ENCODE results near the gene MGAT1.

The MGAT1 gene

DNA sequence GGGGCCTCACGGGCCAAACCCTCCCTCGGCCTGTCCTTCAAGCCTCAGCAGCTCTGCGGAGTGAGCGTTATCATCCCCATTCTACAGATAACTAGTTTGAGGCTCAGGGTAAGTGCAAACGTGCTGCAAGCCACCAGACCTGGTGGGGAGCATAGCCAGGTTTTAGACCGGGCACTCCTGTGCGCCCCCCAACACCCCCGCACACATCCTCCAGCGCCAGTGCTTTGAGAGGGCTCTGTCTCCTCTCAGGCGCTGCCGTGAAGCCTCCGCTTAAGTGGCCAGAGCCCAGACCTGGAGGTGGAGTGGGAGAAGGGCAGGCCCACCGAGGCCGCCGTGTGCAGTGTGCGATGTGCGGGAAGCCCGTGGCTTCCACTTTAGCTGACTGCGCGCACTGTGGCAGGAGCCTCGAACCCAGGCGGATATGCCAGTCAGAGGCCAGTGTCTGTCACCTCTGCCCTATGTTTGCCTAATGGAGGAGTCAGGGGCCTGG, 1.6 kb upstream of the MGAT1 start:
- H3K4me3 ChIP-seq (ENCODE audit: control insufficient read depth, low read depth, low read length) = no peak overlapping the region
- no peak for DNase-seq (ENCODE audit: low read depth)
- TF ChIP-seq, protein P1, sequence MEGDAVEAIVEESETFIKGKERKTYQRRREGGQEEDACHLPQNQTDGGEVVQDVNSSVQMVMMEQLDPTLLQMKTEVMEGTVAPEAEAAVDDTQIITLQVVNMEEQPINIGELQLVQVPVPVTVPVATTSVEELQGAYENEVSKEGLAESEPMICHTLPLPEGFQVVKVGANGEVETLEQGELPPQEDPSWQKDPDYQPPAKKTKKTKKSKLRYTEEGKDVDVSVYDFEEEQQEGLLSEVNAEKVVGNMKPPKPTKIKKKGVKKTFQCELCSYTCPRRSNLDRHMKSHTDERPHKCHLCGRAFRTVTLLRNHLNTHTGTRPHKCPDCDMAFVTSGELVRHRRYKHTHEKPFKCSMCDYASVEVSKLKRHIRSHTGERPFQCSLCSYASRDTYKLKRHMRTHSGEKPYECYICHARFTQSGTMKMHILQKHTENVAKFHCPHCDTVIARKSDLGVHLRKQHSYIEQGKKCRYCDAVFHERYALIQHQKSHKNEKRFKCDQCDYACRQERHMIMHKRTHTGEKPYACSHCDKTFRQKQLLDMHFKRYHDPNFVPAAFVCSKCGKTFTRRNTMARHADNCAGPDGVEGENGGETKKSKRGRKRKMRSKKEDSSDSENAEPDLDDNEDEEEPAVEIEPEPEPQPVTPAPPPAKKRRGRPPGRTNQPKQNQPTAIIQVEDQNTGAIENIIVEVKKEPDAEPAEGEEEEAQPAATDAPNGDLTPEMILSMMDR (IDR thresholded peaks at IDR 0.05; ENCODE audit: control insufficient read depth, insufficient read depth, low read depth, low read length, missing control alignments) = no peak

DNA sequence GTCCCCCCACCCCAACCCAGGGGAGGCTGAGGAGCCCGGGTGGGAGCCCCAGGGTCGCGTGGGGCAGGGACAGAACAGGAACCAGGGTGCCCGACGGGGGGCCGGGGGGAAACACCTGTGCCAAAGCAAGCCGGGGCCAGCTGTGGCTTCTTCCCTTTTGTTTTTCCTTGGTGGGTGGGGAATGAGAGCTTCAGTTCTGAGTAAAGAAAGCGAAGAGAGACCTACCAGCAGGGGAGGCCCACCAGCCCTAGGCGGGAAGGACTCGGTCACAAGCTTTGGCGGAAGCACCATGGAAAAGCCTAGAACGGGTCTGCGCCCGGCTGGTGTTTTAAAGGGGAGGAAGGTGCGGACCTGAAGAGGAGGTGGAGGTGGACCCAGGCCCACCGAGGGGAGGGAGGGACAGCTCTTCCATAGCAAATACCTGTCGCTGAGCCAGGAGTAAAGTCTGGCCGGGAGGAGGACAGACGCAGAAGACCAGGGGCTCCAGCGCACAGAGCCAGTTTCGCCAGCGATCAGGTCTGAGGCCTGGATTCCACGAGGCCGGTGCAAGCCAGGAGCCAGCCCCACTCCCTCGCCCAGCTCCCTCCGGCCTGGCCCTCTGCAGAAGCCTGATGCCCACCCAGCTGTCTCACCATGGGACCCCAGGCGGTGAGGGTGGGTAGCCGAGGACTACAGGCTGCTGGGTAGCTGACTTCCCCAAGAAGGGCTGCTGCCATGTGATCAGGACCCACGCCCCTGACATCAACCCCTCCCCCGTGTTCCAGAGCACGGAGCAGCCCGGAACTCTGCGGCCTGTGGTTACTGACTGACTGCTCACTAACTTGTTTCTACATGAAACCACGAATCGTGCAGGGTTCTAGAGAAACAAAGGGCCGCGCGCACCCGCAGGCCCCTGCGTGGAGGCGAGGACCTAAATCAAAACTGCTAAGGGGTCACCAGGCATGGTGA, 849 bp upstream of the MGAT1 start:
- TF ChIP-seq, protein P1 (IDR thresholded peaks at IDR 0.05; ENCODE audit: control insufficient read depth, insufficient read depth, low read depth, low read length, missing control alignments) = no peak
- peak overlapping the region; percentile 45 for H3K4me3 ChIP-seq (ENCODE audit: control insufficient read depth, low read depth, low read length)
- DNase-seq (ENCODE audit: low read depth) = no peak

DNA sequence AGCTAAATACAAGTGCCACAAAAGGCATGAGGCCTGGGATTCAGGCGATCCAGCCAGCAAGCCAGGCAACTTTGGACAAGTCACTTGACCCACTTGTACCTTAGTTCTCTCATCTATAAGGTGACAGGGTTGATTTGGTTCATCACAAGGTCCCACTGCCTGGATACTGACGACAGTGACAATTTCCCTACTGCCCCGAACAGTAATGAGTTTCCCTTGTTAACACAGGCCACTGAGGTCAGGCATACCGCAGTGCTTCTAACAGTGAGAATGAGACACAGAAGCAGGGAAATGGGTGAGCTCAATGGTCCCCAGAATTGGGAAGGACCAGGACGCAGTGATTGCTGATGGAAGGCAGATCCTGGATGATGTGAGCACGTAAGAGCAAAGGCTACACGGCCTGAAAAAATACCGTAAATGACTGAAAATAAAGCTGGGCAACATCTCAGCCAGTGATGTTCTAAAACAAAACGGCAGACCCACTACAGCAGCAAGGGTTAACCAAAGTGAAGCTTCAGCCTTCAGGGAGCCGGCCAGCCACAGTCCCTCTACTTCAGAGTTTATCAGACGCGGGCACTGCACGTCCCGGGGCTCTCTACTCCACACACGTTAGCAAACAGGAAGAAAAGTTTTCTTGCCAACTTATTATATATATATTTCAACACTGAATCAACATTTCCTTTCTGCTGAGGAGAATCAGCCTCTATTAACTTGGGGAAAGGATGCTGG, 846 bp downstream of the MGAT1 start:
- DNase-seq (ENCODE audit: low read depth) = no peak
- TF ChIP-seq, protein P1 (IDR thresholded peaks at IDR 0.05; ENCODE audit: control insufficient read depth, insufficient read depth, low read depth, low read length, missing control alignments) = no peak
- peak overlapping the region; percentile 74 for H3K4me3 ChIP-seq (ENCODE audit: control insufficient read depth, low read depth, low read length)

GRCh38 chr5:180799902-180800801, 2.5 kb downstream of the MGAT1 start:
- H3K4me3 ChIP-seq (ENCODE audit: control insufficient read depth, low read depth, low read length) = no peak overlapping the region
- DNase-seq (ENCODE audit: low read depth) = peak; percentile 54
- TF ChIP-seq, protein P1 (IDR thresholded peaks at IDR 0.05; ENCODE audit: control insufficient read depth, insufficient read depth, low read depth, low read length, missing control alignments) = peak; percentile 22

GRCh38 chr5:180799194-180799593, 3.4 kb downstream of the MGAT1 start:
- H3K4me3 ChIP-seq (ENCODE audit: control insufficient read depth, low read depth, low read length) = peak overlapping the region; percentile 1; the same call in 1 of the 2 replicates
- no peak for DNase-seq (ENCODE audit: low read depth)
- TF ChIP-seq, protein P1 (IDR thresholded peaks at IDR 0.05; ENCODE audit: control insufficient read depth, insufficient read depth, low read depth, low read length, missing control alignments) = peak; percentile 30

GRCh38 chr5:180798193-180798592, 4.4 kb downstream of the MGAT1 start:
- no peak for DNase-seq (ENCODE audit: low read depth)
- TF ChIP-seq, protein P1 (IDR thresholded peaks at IDR 0.05; ENCODE audit: control insufficient read depth, insufficient read depth, low read depth, low read length, missing control alignments) = no peak
- H3K4me3 ChIP-seq (ENCODE audit: control insufficient read depth, low read depth, low read length) = no peak overlapping the region
